GM21528 (cell line): ENCODE data around the gene GART.
"Not testable (repeated sequence)": the region's sequence is repeated elsewhere in the genome, so short reads cannot be mapped to it uniquely, and the experiment has no call there.

Experiments used
- ATAC-seq: cut with Tn5 transposase; IDR thresholded peaks from one replicate; pipeline ENCODE4 v1.9.1; 2021; ENCODE audit warnings: mild to moderate bottlenecking, moderate library complexity; ENCODE audit not compliant: unreplicated experiment, low FRiP score

Gene GART

DNA sequence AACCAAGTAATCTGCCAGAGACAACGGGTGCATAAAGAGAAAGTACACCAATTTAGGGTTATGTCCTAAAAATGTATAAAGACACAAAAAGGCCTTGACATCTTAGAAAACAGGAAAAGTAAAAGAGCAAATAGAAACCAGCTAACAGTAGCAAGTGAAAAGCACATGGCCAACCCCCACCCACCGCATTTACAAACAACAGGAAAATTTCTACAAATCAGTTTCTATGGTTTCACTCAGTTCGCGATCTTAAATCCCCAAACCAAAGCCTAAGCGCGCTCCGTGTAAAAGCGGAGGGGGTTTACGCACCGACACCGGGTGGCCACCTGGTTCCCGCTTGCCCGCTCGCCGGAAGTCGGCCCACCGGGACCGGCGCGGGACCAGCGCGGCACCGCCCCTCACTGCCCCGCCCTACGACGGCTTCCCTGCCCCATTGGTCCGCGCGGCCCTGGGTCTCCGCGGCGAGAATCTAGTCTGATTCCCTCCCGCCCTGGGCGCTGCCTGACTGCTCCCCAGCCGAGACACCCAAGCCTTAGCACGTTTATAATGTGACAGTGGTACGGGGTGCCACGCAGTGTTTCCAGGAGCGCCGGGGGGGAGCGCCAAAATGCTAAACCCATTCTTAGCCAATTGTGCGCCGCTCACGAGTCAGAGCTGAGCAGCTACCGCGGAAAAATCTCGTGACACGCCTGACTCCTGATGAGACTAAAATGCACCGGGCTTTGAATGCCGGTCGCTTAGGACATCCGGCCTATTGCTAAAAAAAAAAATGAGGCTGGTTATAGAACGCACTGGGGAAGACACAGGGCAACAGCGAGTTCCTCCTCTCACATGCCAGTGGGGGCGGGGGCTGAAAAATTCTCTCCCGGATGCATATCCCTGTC is at the start of gene GART:
Gene GART, minus strand, starts transcription at position 362 of the 884 bp plus-strand sequence. CDS start 2,802 bp downstream, outside the sequence.
- peak; percentile 55 for ATAC-seq

DNA sequence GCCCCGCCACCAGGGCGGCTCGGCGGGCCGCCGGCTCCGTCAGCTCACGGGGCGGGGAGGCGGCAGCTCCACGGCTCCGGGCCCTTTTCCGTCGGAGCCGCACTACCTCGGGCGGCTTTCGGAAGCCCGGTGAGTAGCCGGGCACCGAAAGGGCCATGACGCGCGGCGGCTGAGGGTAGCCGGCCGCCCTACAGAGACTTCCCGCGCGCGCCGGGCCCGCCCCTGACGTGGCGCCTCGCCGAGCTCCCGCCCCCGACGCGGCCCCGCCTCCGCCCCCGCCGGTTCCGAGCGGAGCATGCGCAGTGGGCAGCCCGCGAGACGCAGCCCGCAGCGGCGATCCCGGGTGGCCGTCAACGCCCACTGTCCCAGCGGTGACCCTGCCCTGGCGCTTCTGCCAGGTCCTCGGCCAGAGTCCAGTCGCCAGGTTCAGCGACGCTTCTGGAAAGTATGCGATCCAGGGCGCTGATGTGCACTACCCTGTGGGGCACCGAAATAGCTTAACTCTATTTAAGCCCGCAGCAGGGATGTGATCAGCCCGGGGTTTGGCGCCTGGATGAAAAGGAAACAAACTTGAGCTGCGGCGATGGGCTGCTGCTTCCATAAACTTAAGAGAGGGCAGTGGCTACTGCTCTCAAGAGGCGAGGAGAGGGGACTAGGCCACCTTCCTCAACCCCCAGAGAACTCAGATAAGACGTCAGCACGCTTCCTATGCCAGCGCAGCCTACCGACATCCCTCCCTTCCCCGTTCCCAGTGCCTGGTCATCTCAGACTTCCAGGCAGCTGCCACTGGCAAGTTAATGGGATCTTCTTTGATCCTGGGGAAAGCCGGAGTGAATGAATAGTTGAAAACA is 46.8 kb upstream of the GART start, which contains the start of gene DONSON:
Gene DONSON, minus strand, starts transcription at position 200 of the 851 bp plus-strand sequence. Its CDS starts 43 bp downstream, at position 157.
- peak; percentile 82 for ATAC-seq

DNA sequence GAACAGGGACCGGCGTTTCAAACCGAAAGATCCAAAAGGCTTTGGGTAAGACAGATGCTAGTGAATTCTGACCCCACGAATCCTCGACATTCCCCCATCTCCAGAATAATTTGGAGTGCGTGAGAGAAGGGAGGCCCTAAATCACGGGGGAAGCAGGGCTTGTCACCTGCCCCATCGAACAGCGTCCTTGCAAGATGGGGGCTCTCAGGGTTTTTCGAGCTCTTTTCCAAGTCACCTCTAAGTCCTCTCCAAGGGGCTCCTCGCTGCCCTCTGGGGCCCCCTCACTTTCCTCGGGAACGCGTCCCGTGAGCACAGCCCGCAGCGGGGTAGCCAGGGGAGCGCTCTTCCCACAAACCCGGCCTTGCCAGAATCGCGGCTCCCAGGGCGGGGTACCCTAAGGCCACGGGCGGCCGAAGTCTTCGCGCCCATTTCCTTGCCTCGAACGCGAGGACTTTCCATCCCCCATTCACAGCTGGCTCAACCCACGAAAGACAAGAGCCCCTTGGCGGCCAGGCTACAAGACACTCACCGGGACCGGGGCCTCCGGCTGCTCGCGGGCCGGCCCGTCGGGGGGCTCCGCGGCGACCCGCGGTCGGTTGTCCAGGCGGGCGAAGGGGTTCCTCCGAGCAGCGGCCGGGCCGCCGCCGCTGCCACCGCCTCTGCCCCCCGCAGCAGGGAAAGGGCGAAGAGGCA is 46.0 kb upstream of the GART start:
- peak; percentile 47 for ATAC-seq

DNA sequence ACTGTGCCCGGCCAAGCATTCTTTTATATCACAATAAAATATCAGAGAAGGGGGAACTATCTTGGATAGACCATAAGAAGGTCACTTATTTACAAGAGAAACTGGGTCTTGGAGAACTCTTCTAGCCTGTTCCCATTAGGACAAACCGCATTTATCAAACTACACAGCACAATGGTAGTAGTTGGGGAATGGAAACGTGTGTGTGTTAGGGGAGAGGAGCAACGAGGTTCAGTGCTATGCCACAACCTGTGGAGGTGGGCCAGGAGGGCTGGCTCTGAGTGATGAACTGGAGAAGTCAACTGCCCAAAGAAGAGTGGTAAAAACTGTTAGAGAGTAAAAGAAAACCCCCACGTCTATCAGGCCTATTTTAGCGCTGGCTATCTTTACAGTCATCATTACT is 45.0 kb upstream of the GART start:
- ATAC-seq, result no peak

DNA sequence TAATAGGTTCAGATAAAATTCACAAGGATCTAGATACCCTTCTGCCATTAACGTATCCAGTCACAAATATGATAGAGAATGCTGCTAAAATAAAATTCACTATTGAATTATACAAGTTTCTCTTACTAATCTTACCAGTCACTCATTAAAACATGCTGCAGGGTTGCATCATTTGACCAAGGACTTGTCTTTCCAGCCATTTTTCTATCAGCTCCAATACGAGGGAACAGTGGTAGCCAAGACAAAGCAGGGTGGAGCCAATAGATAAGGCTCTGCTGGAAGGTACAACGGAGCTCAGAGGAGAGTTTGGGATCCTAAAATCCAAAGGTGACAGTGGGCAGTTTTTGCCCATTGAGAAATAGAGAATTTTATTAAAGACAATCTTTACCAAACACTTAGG is 42.5 kb upstream of the GART start:
- ATAC-seq, result no peak

DNA sequence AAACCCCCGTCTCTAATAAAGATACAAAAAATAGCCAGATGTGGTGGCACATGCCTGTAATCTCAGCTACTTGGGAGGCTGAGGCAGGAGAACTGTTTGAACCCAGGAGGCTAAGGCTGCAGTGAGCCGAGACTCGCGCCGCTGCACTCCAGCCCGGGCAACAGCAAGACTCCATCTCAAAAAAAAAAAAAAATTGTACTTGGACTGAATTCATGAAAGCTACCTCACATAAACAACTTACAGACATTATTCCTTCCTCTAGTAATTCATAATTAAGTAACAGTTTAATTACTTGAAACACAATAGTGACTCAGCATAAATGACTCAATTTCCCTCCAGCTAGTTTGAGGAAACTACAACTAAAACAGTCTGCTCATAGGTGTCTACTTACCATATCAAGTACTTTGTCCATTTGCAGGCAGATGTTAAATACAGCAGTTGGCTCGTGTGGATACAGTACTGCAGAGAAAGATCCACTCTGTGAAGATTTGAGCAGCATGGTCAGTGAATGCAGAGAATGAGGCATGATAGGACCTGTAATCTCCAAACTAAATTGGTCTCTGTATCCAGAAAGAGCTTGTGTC is 37.1 kb upstream of the GART start:
- ATAC-seq, result no peak

DNA sequence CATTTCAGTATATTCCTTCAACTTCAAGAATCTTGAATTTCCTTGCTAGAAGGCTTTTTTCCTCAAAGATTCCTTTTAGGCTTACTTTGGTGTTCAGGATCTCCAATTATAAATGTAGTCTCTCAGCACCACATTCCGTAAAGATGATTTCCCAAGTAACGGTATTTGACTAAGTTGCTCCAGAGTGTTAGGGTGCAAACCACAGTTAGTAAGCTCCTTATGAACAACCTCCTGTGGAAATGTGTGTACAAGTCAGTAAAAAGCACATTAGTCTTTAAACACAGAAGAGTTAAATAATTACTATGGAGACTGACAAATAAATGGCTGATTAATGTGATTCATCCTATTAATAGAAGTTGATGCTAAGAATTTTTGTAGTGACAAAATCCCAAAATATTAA is 36.3 kb upstream of the GART start:
- no peak for ATAC-seq

DNA sequence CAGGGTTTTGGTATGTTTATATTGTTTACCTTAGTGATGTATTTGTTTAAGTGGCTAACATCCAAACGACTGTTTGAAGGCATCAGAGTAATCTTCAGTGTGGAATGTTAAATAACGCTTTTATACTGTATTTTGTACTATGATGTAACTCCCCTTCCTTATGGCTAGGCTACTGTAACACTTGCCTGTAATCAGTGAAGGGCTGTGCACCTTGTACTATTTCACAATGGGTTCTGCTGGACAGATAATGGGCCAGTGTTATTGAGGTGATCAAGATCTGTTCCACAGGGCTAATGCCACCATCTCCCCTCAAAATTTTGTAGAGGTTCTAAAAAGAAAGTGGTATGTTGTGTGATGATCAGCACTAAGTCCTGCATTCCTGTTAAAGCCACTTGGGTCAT is 34.8 kb upstream of the GART start:
- not testable (repeated sequence) for ATAC-seq

DNA sequence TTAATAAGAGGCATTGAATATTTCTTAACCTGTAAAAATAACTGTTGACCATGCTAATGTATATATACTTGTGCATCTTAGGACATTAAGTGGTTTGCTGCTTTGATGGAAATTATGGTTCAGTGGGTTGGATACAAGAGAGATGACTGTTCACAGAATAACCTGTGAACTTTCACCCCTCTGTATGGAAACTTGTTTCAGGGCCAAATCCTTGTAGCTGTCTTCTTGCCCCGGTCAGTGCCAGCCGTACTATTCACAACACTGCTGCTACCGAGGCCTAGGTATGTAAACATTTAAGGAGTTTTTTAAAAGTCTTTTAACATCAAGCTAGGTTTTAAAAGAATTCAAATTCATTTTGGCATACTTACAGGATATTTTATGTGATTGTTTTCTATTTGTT is 30.4 kb upstream of the GART start:
- no peak for ATAC-seq

DNA sequence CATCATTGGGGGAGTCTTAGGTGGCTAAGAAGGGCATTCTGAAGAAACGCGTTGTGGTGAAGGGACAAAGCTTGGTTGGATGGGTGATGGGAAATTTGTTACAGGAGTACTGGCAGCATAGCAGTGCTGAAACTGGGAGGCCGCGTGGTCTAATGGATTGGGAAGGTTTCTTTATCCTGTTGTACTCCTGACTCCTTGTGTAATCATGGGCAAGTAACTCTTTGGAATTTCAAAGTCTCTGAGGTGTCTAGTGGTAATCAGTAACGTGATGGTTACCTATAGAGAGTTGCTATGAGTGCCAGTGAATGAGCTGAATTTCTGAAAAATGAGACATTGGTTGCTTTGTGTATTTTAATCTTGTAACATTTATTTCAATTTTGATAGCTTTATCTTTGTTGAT is 28.1 kb upstream of the GART start:
- ATAC-seq, result no peak

DNA sequence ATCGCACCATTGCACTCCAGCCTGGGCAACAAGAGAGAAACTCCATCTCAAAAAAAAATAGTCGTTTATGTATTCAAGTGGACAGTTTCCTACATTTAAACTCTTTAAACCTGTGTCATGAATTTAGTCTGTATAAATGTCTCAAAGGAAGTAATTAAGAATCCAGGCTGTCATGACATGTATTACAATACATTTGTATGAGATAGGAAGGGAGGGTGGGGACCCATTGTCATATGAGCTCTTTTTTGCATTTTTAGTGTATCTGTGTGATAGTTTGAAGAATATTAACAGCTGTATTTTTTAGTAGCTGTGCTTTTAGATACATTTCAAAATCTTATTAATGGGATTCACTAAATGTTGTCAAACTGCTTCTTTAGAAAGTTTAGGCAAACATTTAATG is 26.5 kb upstream of the GART start:
- no peak for ATAC-seq

DNA sequence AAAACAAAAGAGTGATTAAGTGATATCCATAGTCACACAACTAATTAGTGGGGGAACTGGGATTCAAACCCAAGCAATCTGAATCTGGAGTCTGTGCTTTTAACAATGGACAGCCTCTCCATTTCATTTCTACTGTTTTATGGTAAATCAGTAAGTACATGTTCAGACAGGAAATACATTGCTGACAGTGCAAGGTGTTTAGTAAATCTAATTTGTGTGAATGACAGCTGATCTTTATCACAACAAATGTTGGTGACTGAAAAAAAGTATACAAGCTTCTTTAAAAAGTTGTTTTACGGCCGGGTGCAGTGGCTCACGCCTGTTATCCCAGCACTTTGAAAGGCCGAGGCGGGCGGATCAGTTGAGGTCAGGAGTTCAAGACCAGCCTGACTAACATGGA is 26.0 kb upstream of the GART start:
- no peak for ATAC-seq

DNA sequence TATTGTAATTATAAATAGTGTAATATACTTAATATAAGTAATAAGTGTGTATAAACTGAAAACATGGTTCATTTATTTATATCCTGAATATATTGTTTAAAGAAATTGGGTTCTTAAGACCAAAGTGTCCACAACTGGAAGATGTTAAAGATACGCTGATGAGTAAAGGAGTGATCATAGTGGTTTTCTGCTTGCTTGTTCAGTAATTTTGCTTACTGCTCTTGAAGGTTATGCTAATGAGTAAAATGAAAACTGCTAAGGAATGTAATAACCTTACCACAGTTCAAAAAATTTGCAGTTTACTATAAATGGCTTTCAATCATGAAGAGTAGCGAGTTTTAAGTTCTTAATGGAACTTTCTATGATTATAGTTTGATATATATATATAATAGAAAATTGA is 24.6 kb upstream of the GART start:
- ATAC-seq, result no peak

DNA sequence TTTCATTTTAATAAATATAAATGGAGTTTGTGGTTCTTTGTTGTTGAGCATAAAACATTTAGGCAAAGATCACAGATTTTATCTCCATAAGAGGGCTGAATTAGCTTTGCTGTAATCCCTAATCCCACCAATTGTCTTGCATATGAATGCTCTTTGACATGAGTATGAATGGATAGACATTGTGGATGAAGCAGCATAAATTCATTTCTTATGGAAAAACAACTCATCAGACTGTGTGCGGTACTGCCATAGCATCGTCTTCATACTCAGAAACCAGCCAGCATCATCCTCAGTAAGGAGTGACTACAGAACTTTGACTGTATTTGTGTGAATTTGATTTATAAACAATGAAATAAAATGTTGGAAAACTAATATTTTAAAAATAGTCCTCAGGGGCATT is 20.5 kb upstream of the GART start:
- ATAC-seq, result no peak

DNA sequence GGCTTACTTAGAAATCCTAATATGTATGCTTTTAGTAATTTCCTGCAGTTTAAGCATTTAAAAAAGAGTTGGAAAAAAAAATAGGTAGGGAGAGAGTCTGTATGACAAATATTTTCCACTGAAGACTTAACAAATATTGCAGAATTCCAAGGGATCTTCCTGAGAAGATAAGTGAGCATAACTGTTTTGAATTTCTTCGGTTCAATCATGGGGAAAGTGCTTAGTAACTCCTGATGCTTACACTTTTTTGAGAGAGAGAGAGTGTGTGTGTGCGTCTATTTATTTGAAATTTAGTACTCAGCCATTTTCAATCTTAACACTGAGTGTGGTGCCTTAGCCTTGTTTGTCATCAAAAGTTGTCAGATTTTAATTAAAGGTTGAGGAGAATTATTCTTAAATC is 19.5 kb upstream of the GART start:
- ATAC-seq, result no peak

DNA sequence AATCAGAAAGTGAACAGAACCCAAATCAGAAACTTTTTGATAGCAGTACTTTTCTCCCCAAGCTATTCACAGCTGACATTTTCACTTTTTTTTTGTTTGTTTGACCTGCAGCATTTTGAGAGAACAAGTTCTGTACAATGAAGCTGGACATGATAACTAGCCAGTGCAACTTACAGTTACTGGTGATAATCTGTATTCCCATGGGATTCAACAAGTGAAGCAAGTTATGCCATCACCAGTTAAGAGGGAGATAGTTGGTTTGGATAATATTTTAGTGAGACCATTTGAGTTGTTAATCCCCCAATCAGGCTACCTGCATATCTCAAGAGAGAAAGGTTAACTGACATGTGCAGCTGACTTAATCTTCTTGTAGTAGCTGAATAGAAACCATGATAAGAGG is 19.0 kb upstream of the GART start:
- ATAC-seq, result no peak

DNA sequence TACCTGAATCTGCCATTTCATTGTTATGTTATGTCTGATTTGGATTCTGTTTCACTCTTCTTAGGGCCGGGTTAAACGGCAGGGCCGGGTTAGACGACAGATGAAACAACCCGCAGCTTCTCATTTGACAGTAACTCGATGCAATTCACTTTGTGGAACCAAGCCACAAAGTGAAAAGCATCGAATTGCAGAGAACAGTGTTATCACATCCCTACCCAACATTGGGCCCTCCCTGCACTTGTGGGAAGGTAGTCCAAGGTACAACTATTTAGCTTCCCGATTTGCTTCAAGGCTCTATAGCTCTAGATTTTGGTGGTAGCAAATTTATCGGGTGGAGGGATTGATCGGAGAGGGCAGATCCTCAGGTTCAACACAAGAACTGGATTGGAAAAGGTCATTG is 17.9 kb upstream of the GART start:
- ATAC-seq, result no peak

DNA sequence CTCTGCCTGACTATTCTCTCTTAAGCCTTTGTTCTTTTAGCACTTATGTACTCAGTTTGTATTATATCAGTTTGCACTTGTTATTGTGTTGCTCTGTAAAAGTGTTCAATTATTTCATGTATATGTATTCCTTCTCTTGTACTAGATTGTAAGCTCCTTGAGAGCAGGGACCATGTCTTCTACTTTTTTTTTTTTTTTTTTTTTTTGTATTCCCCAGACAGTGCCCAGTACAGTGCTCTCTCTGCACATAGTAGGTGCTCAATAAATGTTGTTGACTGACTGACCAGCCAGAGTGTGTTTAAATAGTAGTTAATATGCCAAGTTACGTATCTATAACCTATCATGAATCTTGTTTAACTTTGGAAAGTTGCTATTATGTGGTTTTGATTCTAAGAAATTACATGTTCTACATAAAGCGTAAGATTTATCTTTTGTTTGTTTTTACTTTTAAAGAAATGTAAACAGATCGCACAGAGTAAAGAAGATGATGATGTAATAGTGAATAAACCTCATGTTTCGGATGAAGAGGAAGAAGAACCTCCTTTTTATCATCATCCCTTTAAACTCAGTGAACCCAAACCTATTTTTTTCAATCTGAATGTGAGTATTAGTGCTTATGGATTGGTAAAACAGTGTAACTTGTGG is 17.0 kb upstream of the GART start:
- no peak for ATAC-seq

DNA sequence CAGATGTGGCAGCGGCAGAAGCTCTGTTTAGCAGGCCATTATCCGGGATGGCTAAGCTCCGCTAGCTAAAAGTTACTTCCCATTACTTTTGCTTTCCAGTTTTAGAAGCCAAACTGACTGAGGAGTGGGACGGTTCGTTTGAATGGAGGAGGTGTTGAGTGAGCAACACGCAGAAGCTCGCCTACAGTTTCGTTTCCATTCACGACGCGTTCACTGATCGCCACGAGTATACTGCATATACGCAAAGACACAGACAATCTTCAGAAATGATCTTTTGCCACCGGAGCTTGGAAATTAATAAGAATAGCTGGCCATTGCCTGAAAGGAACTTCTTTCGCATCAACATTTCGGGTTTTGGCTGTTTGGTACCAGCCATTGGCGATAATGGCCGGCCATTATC is 15.5 kb upstream of the GART start:
- no peak for ATAC-seq

DNA sequence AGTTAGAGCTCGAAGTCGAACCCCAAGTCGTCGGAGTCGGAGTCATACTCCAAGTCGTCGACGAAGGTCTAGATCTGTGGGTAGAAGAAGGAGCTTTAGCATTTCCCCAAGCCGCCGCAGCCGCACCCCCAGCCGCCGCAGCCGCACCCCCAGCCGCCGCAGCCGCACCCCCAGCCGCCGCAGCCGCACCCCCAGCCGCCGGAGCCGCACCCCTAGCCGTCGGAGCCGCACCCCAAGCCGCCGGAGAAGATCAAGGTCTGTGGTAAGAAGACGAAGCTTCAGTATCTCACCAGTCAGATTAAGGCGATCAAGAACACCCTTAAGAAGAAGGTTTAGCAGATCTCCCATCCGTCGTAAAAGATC is 13.0 kb upstream of the GART start:
- ATAC-seq, result no peak
